IMR-90 (cell line): ENCODE data around the gene HIPK1. TPM values are rescaled to one million over a fixed set of nuclear protein-coding genes. Genes with fewer than 3 reads are reported as not detected.

ENCODE experiments used
- ATAC-seq: fragments of 200-7000 bp; cut with Tn5 transposase; 2 replicates; pipeline ENCODE4 v1.9.1; 2020; ENCODE audit warnings: low read depth, mild to moderate bottlenecking, moderate library complexity
- BruUV-seq: library from RNA; stranded (reverse); fragments of 400-500 nt; replicated peaks from 2 replicates; lab custom pipeline; 2021; lab: Mats Ljungman, UMichigan
- CTCF ChIA-PET: fragments of 300-600 bp; formaldehyde crosslinking; extraction: SDS; loops from one replicate; lab custom pipeline; 2021; ENCODE audit warnings: antibody characterized with exemption; lab: Yijun Ruan, JAX
- POLR2A ChIA-PET: fragments of 300-600 bp; sonication (Branson Sonifier 250); formaldehyde crosslinking; loops from one replicate; lab custom pipeline; 2022; ENCODE audit warnings: antibody characterized with exemption; ENCODE audit not compliant: unreplicated experiment; lab: Charles Lee
- DNase-seq: peaks from one replicate; pipeline ENCODE4 v3.0.0; 2013
- H2AFZ ChIP-seq: replicated peaks from 2 replicates; pipeline ENCODE3; 2013; ENCODE audit warnings: low read length, mild to moderate bottlenecking; ENCODE audit not compliant: poor library complexity
- H2AK5ac ChIP-seq: 2 replicates; pipeline ENCODE4 v1.6.1; 2013; ENCODE audit warnings: low read depth, low read length, inconsistent platforms
- H2AK9ac ChIP-seq: replicated peaks from 2 replicates; pipeline ENCODE3; 2013; ENCODE audit warnings: mild to moderate bottlenecking, low read depth, low read length, moderate library complexity; ENCODE audit not compliant: poor library complexity
- H2BK120ac ChIP-seq: 2 replicates; pipeline ENCODE4 v1.6.1; 2013; ENCODE audit warnings: low read depth, low read length, inconsistent platforms
- H2BK15ac ChIP-seq: 3 replicates; pipeline ENCODE4 v1.6.1; 2013; ENCODE audit warnings: low read depth, low read length, inconsistent platforms
- H2BK20ac ChIP-seq: 2 replicates; pipeline ENCODE4 v1.6.1; 2013; ENCODE audit warnings: low read depth, mild to moderate bottlenecking, inconsistent platforms, low read length, moderate library complexity
- H2BK5ac ChIP-seq: 2 replicates; pipeline ENCODE4 v1.6.1; 2013; ENCODE audit warnings: mild to moderate bottlenecking, low read depth, low read length, inconsistent platforms; ENCODE audit not compliant: poor library complexity, severe bottlenecking
- H3K14ac ChIP-seq: replicated peaks from 2 replicates; pipeline ENCODE4 v1.6.1; 2013; ENCODE audit warnings: low read depth, low read length, inconsistent platforms
- H3K18ac ChIP-seq: 2 replicates; pipeline ENCODE4 v1.6.1; 2013; ENCODE audit warnings: low read depth, low read length, control low read depth
- H3K23ac ChIP-seq: 2 replicates; pipeline ENCODE4 v1.6.1; 2013; ENCODE audit warnings: low read depth, low read length, inconsistent platforms
- H3K27ac ChIP-seq: 2 replicates; pipeline ENCODE4 v1.5.1; 2013; ENCODE audit warnings: mild to moderate bottlenecking, control low read depth, low read length; ENCODE audit not compliant: insufficient read depth
- H3K27me3 ChIP-seq: 2 replicates; pipeline ENCODE4 v1.6.1; 2013; ENCODE audit warnings: low read length; ENCODE audit not compliant: control insufficient read depth, insufficient read depth
- H3K36me3 ChIP-seq: 2 replicates; pipeline ENCODE4 v1.6.1; 2013; ENCODE audit warnings: low read length, mixed read lengths; ENCODE audit not compliant: control insufficient read depth, insufficient read depth
- H3K4ac ChIP-seq: 2 replicates; pipeline ENCODE4 v1.6.1; 2013; ENCODE audit warnings: low read depth, low read length, inconsistent platforms
- H3K4me1 ChIP-seq: 2 replicates; pipeline ENCODE4 v1.6.1; 2013; ENCODE audit warnings: low read length, mixed read lengths; ENCODE audit not compliant: control insufficient read depth, insufficient read depth
- H3K4me2 ChIP-seq: 2 replicates; pipeline ENCODE4 v1.6.1; 2013; ENCODE audit warnings: low read depth, mild to moderate bottlenecking, control low read depth, low read length, moderate library complexity
- H3K4me3 ChIP-seq: 2 replicates; pipeline ENCODE4 v1.5.1; 2013; ENCODE audit warnings: low read depth, mild to moderate bottlenecking, control low read depth, low read length, moderate library complexity; ENCODE audit not compliant: insufficient read depth
- H3K56ac ChIP-seq: 2 replicates; pipeline ENCODE4 v1.6.1; 2013; ENCODE audit warnings: low read length, inconsistent platforms; ENCODE audit not compliant: insufficient read depth; ENCODE audit errors: extremely low read depth
- H3K79me1 ChIP-seq, 2 experiments: 2 replicates each; pipeline ENCODE4 v1.6.1; 2013; ENCODE audit warnings: low read length in 2 of 2, inconsistent platforms in 1 of 2, low read depth in 1 of 2
- H3K9ac ChIP-seq: 2 replicates; pipeline ENCODE4 v1.6.1; 2013; ENCODE audit warnings: low read depth, low read length, control low read depth
- H3K9me1 ChIP-seq: 2 replicates; pipeline ENCODE4 v1.6.1; 2013; ENCODE audit warnings: low read length, inconsistent platforms; ENCODE audit not compliant: insufficient read depth
- H3K9me3 ChIP-seq: 2 replicates; pipeline ENCODE4 v1.6.1; 2013; ENCODE audit warnings: low read length; ENCODE audit not compliant: control insufficient read depth, insufficient read depth
- H4K20me1 ChIP-seq: 2 replicates; pipeline ENCODE4 v1.6.1; 2013; ENCODE audit warnings: low read length, inconsistent platforms; ENCODE audit not compliant: insufficient read depth
- H4K5ac ChIP-seq: 2 replicates; pipeline ENCODE4 v1.6.1; 2013; ENCODE audit warnings: mild to moderate bottlenecking, low read depth, low read length, control low read depth
- H4K8ac ChIP-seq, 2 experiments: 2 replicates each; pipeline ENCODE4 v1.6.1; 2013; ENCODE audit warnings: low read depth in 2 of 2, low read length in 2 of 2, control low read depth in 1 of 2, inconsistent platforms in 1 of 2
- H4K91ac ChIP-seq: 2 replicates; pipeline ENCODE4 v1.6.1; 2013; ENCODE audit warnings: low read depth, low read length, inconsistent platforms; ENCODE audit not compliant: insufficient read depth
- CEBPB ChIP-seq: IDR thresholded peaks from 2 replicates; pipeline ENCODE4 v1.6.1; 2012; ENCODE audit warnings: low read depth, low read length, improper control_type of control experiment
- NFE2L2 ChIP-seq: fragments of 150-350 bp; IDR thresholded peaks from 2 replicates; pipeline ENCODE4 v1.6.1; 2016; ENCODE audit warnings: low read depth, mild to moderate bottlenecking, low read length
- RAD21 ChIP-seq: IDR thresholded peaks from 2 replicates; pipeline ENCODE4 v1.6.1; 2012; ENCODE audit warnings: low read length, improper control_type of control experiment
- WGBS, 2 experiments: methylation state at CpG; one replicate each; pipeline versions ENCODE4 v1.1.5 to v1.1.7; 2013; ENCODE audit warnings: missing lambda C conversion rate in 2 of 2; ENCODE audit not compliant: insufficient read length in 1 of 2; ENCODE audit errors: extremely low coverage in 2 of 2; 5-methylcytosine and 5-hydroxymethylcytosine counted together
- dilution Hi-C: fragments of 300-500 bp; cut with HindIII; formaldehyde crosslinking; loops from one replicate; pipeline ENCODE4 v1.14.3; 2018; ENCODE audit warnings: low sequenced_read_pairs; ENCODE audit not compliant: unreplicated experiment
- in situ Hi-C: fragments of 300-500 bp; cut with MboI; formaldehyde crosslinking; loops from 3 replicates; pipeline ENCODE4 v1.14.3; 2019; ENCODE audit warnings: low sequenced_read_pairs, inconsistent platforms, mixed read lengths
- intact Hi-C: fragments of 100-400 bp; cut with micrococcal nuclease; formaldehyde crosslinking; loops from 2 replicates; pipeline ENCODE4 v1.10.0; 2022
- polyA plus RNA-seq, 3 experiments: library from polyadenylated mRNA; depleted of rRNA; stranded (reverse); fragments of >200 nt; gene quantifications; 2 replicates each; pipeline ENCODE4 v1.2.3, GENCODE V29; 2012; ENCODE audit warnings: low replicate concordance in 1 of 3
- total RNA-seq: library from RNA; depleted of rRNA; stranded (reverse); fragments of >200 nt; gene quantifications from 2 replicates; pipeline ENCODE4 v1.2.3, GENCODE V29; 2012
- TF ChIP-seq, protein P1 (sequence below): fragments of 150-350 bp; IDR thresholded peaks from 2 replicates; pipeline ENCODE4 v1.6.1; 2017; ENCODE audit warnings: mild to moderate bottlenecking, antibody characterized with exemption, low read length, low read depth

The HIPK1 gene
- total and polyA plus RNA-seq, 2 of the 4 experiments (the other 2 are of a cell fraction), result 15.3 to 33.9 TPM

DNA sequence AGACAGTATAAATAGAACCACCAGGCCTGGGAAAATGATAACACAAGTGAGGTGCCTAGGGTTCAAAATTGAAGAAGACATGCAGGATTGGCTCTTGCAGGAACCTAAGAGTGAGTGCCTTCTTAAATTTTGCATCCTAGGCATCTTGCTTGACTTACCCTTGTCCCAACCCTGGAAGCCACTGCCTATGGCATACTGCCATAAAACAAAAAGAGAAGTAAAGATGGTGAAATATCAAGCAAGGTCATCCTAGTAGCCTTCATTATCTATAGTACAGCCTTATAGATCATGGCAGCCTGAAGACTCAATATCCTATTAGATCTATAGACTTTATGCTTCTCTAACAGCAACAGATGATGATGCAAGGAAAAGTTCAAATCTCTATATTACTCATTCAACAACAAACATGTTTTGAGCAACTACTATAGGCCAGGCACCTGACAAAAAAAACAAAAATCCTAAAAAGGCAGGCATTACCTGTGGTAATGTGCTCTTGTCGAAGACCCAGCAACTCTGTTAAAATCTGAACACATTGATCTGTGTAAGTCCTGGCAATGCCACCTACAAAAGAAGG lies 30.8 kb upstream of the HIPK1 start:
- Histone ChIP-seq H2BK5ac (no peak overlapping the region), H2AK9ac (no peak overlapping the region), H4K8ac (no peak overlapping the region), H3K4ac (no peak overlapping the region), H3K18ac (no peak overlapping the region), H3K9ac (no peak overlapping the region), H3K27ac (no peak overlapping the region), H4K20me1 (no peaks in the 10 kb centered on the region), H3K4me2 (no peak overlapping the region), H3K14ac (no peak overlapping the region), H4K91ac (no peak overlapping the region), H3K36me3 (peaks cover 16% of the 10 kb centered on the region), H3K27me3 (no peaks in the 10 kb centered on the region), H2AFZ (no peak overlapping the region), H2AK5ac (no peak overlapping the region), H3K4me1 (no peaks in the 10 kb centered on the region), H3K56ac (no peak overlapping the region), H2BK120ac (no peak overlapping the region), H3K23ac (no peak overlapping the region), H3K9me1 (no peaks in the 10 kb centered on the region), H2BK20ac (no peak overlapping the region), H4K5ac (no peak overlapping the region), H3K9me3 (no peaks in the 10 kb centered on the region), H3K79me1 (peaks cover 8 to 13% of the 10 kb centered on the region in 2 experiments), H3K4me3 (no peak overlapping the region), H2BK15ac (no peak overlapping the region)
- ATAC-seq (no peak), DNase-seq (no peak)
- WGBS, 2 experiments, result no CpG with 5 or more reads among the region's 1 CpG
- no peak for TF ChIP-seq NFE2L2
- no peak for TF ChIP-seq RAD21
- TF ChIP-seq CEBPB, result no peak
- TF ChIP-seq, protein P1, sequence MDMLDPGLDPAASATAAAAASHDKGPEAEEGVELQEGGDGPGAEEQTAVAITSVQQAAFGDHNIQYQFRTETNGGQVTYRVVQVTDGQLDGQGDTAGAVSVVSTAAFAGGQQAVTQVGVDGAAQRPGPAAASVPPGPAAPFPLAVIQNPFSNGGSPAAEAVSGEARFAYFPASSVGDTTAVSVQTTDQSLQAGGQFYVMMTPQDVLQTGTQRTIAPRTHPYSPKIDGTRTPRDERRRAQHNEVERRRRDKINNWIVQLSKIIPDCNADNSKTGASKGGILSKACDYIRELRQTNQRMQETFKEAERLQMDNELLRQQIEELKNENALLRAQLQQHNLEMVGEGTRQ, result no peak
- ChIA-PET POLR2A (no interaction called here), CTCF (no interaction called here)
- BruUV-seq, result no TSS peak
- intact Hi-C loops (no loop called here), dilution Hi-C loops (no loop called here), in situ Hi-C loops (no loop called here)
